Progenitor cell of endocrine pancreas (in vitro differentiated cells): Measurements from ENCODE around the gene SLC17A8. TPM values are rescaled to one million over a fixed set of nuclear protein-coding genes. Genes with fewer than 3 reads are reported as not detected.

Source experiments
- DNase-seq: peaks from one replicate; pipeline ENCODE4 v3.0.0; 2021; ENCODE audit warnings: low spot score; ENCODE audit not compliant: unreplicated experiment
- H3K27ac Mint-ChIP-seq: 2 replicates; pipeline ENCODE4 v1.8.0; 2021; ENCODE audit warnings: mild to moderate bottlenecking, moderate library complexity, mixed read lengths
- H3K27me3 Mint-ChIP-seq: 2 replicates; pipeline ENCODE4 v1.8.0; 2021; ENCODE audit warnings: mixed read lengths
- H3K36me3 Mint-ChIP-seq: 2 replicates; pipeline ENCODE4 v1.8.0; 2022; ENCODE audit warnings: mixed read lengths; ENCODE audit not compliant: insufficient read depth
- H3K4me1 Mint-ChIP-seq: 2 replicates; pipeline ENCODE4 v1.8.0; 2021; ENCODE audit warnings: low read depth, mixed read lengths
- H3K4me3 Mint-ChIP-seq: 2 replicates; pipeline ENCODE4 v1.8.0; 2021; ENCODE audit warnings: low read depth, mild to moderate bottlenecking, moderate library complexity, mixed read lengths
- H3K9me3 Mint-ChIP-seq: 2 replicates; pipeline ENCODE4 v1.8.0; 2021; ENCODE audit warnings: low read depth, mixed read lengths
- CTCF ChIP-seq: fragments of 200-600 bp; sonication (generic); IDR thresholded peaks from one replicate; pipeline ENCODE4 v1.5.0; 2021; ENCODE audit warnings: antibody characterized with exemption, mild to moderate bottlenecking; ENCODE audit not compliant: unreplicated experiment
- total RNA-seq: library from RNA; stranded (reverse); gene quantifications from 2 replicates; pipeline ENCODE4 v1.2.1, GENCODE V29; 2021

Gene SLC17A8
- total RNA-seq, 1 donor from 2014 or later, result 1.5 TPM

- DNase-seq, result no peak
- no peaks in the 10 kb centered on the region for H3K36me3 Mint-ChIP-seq
- no peaks in the 10 kb centered on the region for H3K9me3 Mint-ChIP-seq
- H3K27me3 Mint-ChIP-seq, result no peaks in the 10 kb centered on the region
- no peak overlapping the region for H3K4me3 Mint-ChIP-seq
- no peak overlapping the region for H3K27ac Mint-ChIP-seq
- TF ChIP-seq CTCF, result no peak
- no peaks in the 10 kb centered on the region for H3K4me1 Mint-ChIP-seq
Observed at GRCh38 chr12:100391856-100392255, 35.0 kb downstream of the SLC17A8 start.

GRCh38 chr12:100393200-100393599, 36.3 kb downstream of the SLC17A8 start:
- Mint-ChIP-seq H3K27ac (no peak overlapping the region), H3K27me3 (no peaks in the 10 kb centered on the region), H3K4me3 (no peak overlapping the region), H3K36me3 (no peaks in the 10 kb centered on the region), H3K9me3 (no peaks in the 10 kb centered on the region), H3K4me1 (no peaks in the 10 kb centered on the region)
- DNase-seq, result no peak
- TF ChIP-seq CTCF, result no peak

GRCh38 chr12:100395811-100396210, 38.9 kb downstream of the SLC17A8 start:
- H3K9me3 Mint-ChIP-seq, result no peaks in the 10 kb centered on the region
- H3K4me3 Mint-ChIP-seq, result no peak overlapping the region
- TF ChIP-seq CTCF, result no peak
- H3K4me1 Mint-ChIP-seq, result no peaks in the 10 kb centered on the region
- no peak overlapping the region for H3K27ac Mint-ChIP-seq
- no peaks in the 10 kb centered on the region for H3K36me3 Mint-ChIP-seq
- no peak for DNase-seq
- no peaks in the 10 kb centered on the region for H3K27me3 Mint-ChIP-seq

GRCh38 chr12:100398307-100398706, 41.4 kb downstream of the SLC17A8 start:
- TF ChIP-seq CTCF, result no peak
- Mint-ChIP-seq H3K4me1 (no peaks in the 10 kb centered on the region), H3K4me3 (no peak overlapping the region), H3K27me3 (no peaks in the 10 kb centered on the region), H3K27ac (no peak overlapping the region), H3K36me3 (no peaks in the 10 kb centered on the region), H3K9me3 (no peaks in the 10 kb centered on the region)
- DNase-seq, result no peak

- no peak overlapping the region for H3K4me3 Mint-ChIP-seq
- H3K27ac Mint-ChIP-seq, result no peak overlapping the region
- DNase-seq, result no peak
- H3K9me3 Mint-ChIP-seq, result no peaks in the 10 kb centered on the region
- H3K4me1 Mint-ChIP-seq, result no peaks in the 10 kb centered on the region
- TF ChIP-seq CTCF, result no peak
- H3K27me3 Mint-ChIP-seq, result no peaks in the 10 kb centered on the region
- H3K36me3 Mint-ChIP-seq, result no peaks in the 10 kb centered on the region
Observed at GRCh38 chr12:100399095-100399494, 42.2 kb downstream of the SLC17A8 start.
